ENCODE results near the gene ANTKMT. TPM values are rescaled to one million over a fixed set of nuclear protein-coding genes. Genes with fewer than 3 reads are reported as not detected.
"Not testable (repeated sequence)": the region's sequence is repeated elsewhere in the genome, so short reads cannot be mapped to it uniquely, and the experiment has no call there.

Gene ANTKMT
- total RNA-seq, 2 donors from 2014 or later, result 10.3 to 11.8 TPM

DNA sequence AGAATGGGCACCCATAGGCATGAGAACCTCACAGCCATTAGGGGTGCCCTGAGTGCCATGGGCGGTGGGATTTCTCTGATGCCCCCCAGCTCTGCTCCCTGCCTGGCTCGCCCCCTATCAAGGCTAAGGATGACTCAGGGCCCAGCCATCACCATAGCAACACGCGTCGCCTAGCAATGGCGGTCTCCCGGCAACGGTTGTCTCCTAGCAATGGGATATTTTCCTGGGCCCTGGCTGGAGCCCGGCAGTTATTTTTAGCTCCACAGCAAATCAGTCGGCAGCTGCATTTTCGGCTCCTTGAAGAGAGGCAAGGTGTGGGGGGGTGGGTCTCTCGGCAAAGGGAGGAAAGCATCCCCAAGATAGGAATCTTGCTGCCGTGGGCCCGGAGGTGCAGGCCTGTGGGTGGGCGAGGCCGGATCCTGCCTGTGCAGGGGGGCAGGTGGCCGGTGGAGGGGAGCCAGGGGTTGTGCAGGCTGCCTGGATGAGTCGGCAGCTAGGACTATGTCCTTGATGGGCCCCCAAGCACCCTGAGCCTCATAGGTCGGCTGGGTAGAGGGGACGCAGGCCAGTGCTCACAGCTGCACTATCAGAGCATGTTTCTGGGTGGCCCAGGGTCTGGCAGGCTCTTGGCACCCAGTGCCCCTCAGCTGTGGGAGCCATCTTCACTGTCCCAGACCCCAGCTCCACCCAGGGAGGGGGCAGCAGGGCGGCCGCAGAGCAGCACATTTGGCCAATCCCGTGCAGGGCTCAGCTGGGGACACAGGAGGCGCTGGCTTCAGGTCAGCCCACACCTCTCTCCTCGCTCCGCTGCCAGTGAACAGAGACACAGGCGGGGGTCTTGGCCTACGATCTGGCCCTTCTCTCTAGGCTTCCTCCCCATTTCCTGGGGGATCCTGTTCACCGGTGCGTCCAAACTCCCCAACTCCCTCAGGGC is 11.1 kb upstream of the ANTKMT start:
- Mint-ChIP-seq H3K4me1 (peaks cover 10% of the 10 kb centered on the region), H3K36me3 (ENCODE audit: low read depth) (peaks cover 2% of the 10 kb centered on the region), H3K27me3 (peaks cover 30% of the 10 kb centered on the region), H3K27ac (no peak overlapping the region), H3K4me3 (no peak overlapping the region)
- ATAC-seq (no peak), DNase-seq (no peak)
- no peaks in the 10 kb centered on the region for H3K9me3 ChIP-seq (ENCODE audit: control insufficient read depth, low read length, poor library complexity, severe bottlenecking)

- Mint-ChIP-seq H3K4me3 (no peak overlapping the region), H3K27ac (no peak overlapping the region), H3K27me3 (peaks cover 30% of the 10 kb centered on the region), H3K36me3 (ENCODE audit: low read depth) (peaks cover 2% of the 10 kb centered on the region), H3K4me1 (peaks cover 10% of the 10 kb centered on the region)
- no peak for ATAC-seq
- no peaks in the 10 kb centered on the region for H3K9me3 ChIP-seq (ENCODE audit: control insufficient read depth, low read length, poor library complexity, severe bottlenecking)
- DNase-seq, result no peak
Measured at GRCh38 chr16:710500-711075, 10.4 kb upstream of the ANTKMT start.

DNA sequence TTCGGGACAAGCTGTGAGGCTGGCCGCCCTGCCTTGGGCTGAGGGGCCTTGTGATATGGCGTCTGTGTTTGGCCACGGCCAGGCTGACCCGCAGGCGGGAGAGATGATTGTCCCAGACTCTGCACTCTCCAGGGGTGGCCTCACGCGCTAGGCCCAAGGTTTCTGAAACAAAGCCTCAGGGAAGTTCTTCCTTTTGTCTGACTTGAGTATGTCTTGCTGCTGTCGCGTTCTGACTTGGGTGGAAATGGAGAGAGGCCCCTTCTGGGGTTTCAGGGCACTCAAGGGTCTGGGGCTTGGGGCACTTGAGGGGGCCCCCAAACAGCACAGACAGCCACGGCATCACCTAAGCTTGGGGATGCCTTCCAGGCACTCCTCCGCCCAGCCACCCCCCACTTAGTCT is 9.9 kb upstream of the ANTKMT start:
- no peak overlapping the region for H3K4me3 Mint-ChIP-seq
- peaks cover 31% of the 10 kb centered on the region for H3K27me3 Mint-ChIP-seq
- H3K4me1 Mint-ChIP-seq, result peaks cover 12% of the 10 kb centered on the region
- peaks cover 2% of the 10 kb centered on the region for H3K36me3 Mint-ChIP-seq (ENCODE audit: low read depth)
- no peak overlapping the region for H3K27ac Mint-ChIP-seq
- no peaks in the 10 kb centered on the region for H3K9me3 ChIP-seq (ENCODE audit: control insufficient read depth, low read length, poor library complexity, severe bottlenecking)
- ATAC-seq, result no peak
- no peak for DNase-seq

DNA sequence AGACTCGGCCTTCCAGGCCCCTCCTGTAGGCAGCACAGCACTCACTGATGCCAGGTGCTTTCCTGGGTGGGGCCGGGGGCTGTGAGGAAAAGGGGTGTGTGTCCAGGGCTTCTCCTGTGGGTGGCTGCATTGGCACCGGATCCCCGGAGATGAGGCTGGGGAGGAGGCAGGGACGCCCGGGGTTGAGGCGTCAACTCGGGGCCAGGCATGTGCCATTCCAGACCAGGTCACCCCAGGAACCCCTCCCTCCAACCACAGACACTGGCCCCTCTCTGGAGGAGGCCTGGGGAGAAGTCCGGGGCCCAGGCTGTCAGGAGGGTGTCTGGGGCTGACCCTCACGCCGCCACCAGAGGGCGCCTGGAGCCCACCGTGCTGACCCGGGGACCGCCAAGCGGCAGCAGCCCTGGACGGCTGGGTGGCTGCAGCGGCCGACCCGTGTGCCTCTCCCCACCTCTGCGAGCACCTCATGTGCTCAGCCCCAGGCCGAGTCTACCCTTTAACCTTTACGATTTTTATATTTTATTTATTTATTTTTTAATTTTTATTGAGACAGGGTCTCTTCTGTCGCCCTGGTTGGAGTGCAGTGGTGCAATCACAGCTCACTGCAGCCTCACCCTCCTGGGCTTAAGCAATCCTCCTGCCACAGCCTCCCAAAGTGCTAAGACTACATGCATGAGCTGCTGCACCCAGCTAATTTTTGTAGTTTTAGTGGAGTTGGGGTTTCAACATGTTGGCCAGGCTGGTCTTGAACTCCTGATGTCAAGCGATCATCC is 9.2 kb upstream of the ANTKMT start:
- ATAC-seq, result peak; percentile 63
- Mint-ChIP-seq H3K4me3 (no peak overlapping the region), H3K36me3 (ENCODE audit: low read depth) (peaks cover 2% of the 10 kb centered on the region), H3K4me1 (peaks cover 13% of the 10 kb centered on the region), H3K27ac (no peak overlapping the region), H3K27me3 (peaks cover 31% of the 10 kb centered on the region)
- H3K9me3 ChIP-seq (ENCODE audit: control insufficient read depth, low read length, poor library complexity, severe bottlenecking), result no peaks in the 10 kb centered on the region
- DNase-seq, result peak; percentile 67 to 78 (median 78)

GRCh38 chr16:712740-713250 is 8.2 kb upstream of the ANTKMT start:
- H3K36me3 Mint-ChIP-seq (ENCODE audit: low read depth), result not testable (repeated sequence)

GRCh38 chr16:714079-714478 is 6.9 kb upstream of the ANTKMT start:
- H3K4me3 Mint-ChIP-seq, result no peak overlapping the region
- no peak overlapping the region for H3K27ac Mint-ChIP-seq
- peaks cover 12% of the 10 kb centered on the region for H3K27me3 Mint-ChIP-seq
- H3K36me3 Mint-ChIP-seq (ENCODE audit: low read depth), result no peaks in the 10 kb centered on the region
- peaks cover 12% of the 10 kb centered on the region for H3K4me1 Mint-ChIP-seq
- no peaks in the 10 kb centered on the region for H3K9me3 ChIP-seq (ENCODE audit: control insufficient read depth, low read length, poor library complexity, severe bottlenecking)
- no peak for ATAC-seq
- DNase-seq, result no peak

More at GRCh38 chr16:712740-713250, 8.2 kb upstream of the ANTKMT start:
- Mint-ChIP-seq H3K27me3 (peaks cover 22% of the 10 kb centered on the region), H3K4me1 (peaks cover 13% of the 10 kb centered on the region)
- not testable (repeated sequence) for H3K4me3 Mint-ChIP-seq; ATAC-seq; H3K9me3 ChIP-seq (ENCODE audit: control insufficient read depth, low read length, poor library complexity, severe bottlenecking); H3K27ac Mint-ChIP-seq; DNase-seq

DNA sequence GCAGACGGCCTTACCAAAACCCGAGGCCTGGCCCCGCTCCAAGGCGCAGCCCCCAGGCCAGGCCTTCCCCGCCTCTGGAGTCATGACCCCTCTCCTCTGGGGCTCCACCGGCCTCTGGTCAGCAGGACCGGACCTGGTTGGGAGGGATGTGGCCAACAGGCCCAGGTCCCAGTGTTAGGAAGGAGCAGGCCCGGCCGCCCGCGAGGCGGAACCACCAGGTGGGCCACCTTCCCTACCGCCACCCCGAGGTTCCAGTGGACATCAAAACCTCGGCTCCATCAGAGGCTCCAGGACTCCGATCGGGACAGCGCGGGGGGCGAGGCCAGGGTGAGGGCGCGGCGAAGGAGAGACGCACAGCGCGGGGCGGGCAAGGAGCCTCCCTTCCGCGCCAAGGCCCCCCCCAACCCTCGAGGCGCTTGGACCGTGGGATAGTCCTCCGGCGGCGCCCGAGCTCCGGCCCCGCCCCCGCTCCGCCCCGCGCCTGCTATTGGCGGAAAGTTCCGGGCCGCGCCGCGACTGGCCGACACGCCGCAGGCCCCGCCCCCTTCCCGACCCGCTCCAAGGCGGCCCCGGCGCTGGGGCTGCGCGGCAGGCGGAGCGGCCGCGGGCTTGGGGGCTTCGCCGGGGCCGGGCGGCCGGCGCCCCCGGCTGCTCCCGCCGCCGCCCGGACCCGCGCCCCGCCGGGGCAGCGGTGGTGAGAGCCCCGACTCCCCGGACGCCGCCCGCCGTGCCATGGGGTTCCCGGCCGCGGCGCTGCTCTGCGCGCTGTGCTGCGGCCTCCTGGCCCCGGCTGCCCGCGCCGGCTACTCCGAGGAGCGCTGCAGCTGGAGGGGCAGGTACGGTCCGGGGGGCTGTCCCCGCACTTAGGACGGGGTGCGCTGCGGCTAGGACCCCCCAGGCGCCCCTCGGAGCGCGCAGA is 6.1 kb upstream of the ANTKMT start, which contains the start of gene METRN:
Gene METRN (plus strand): TSS at position 561 of the 919 bp plus-strand sequence. CDS start 172 bp downstream, at position 733.
- DNase-seq (peak; percentile 83 to 91 (median 85)), ATAC-seq (peak; percentile 93)
- no peaks in the 10 kb centered on the region for H3K9me3 ChIP-seq (ENCODE audit: control insufficient read depth, low read length, poor library complexity, severe bottlenecking)
- peak within 1 kb of the TSS; percentile 50 for H3K4me3 Mint-ChIP-seq
- H3K27me3 Mint-ChIP-seq, result peaks cover 11% of the 10 kb centered on the region
- no peaks in the 10 kb centered on the region for H3K36me3 Mint-ChIP-seq (ENCODE audit: low read depth)
- peaks cover 16% of the 10 kb centered on the region for H3K4me1 Mint-ChIP-seq
- H3K27ac Mint-ChIP-seq, result no peak within 1 kb of the TSS

DNA sequence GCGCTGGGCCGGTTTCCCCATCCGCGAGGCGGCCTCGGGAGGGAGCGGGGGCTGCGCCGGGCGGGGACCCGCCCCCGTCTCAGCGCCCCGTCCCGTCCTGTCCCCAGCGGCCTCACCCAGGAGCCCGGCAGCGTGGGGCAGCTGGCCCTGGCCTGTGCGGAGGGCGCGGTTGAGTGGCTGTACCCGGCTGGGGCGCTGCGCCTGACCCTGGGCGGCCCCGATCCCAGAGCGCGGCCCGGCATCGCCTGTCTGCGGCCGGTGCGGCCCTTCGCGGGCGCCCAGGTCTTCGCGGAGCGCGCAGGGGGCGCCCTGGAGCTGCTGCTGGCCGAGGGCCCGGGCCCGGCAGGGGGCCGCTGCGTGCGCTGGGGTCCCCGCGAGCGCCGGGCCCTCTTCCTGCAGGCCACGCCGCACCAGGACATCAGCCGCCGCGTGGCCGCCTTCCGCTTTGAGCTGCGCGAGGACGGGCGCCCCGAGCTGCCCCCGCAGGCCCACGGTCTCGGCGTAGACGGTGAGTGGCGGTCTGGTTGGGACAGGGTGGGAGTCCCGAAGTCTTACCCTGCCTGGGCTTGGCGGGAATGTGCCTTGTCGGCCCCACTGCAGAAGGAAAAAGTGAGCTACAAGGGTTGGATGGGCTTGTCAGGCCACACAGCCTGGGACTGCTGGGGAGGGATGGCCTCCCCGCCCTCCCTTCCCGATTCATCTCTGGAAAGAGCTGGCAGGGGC is 5.3 kb upstream of the ANTKMT start:
- H3K4me3 Mint-ChIP-seq, result peak overlapping the region; percentile 50
- no peaks in the 10 kb centered on the region for H3K36me3 Mint-ChIP-seq (ENCODE audit: low read depth)
- DNase-seq (no peak), ATAC-seq (peak; percentile 9)
- H3K27ac Mint-ChIP-seq, result no peak overlapping the region
- H3K27me3 Mint-ChIP-seq, result peaks cover 6% of the 10 kb centered on the region
- H3K4me1 Mint-ChIP-seq, result peaks cover 19% of the 10 kb centered on the region
- no peaks in the 10 kb centered on the region for H3K9me3 ChIP-seq (ENCODE audit: control insufficient read depth, low read length, poor library complexity, severe bottlenecking)

DNA sequence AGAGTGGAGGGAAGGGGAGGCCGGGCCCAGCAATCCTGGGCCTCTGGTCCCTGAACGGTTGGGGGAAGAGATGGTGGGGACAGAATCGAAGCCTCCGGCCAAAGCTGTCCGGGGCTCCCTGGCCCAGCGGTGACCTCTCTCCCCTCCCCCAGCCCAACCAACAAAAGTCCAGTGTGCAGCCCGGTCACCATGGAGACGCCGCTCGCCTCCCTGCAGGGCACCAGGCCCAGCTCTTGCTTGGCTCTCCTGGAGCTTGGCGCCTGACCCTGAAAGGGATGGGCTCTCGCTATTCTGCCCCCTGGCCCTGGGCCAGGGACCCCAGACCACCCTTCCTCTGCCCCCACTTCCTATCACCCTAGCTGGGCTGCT is 4.8 kb upstream of the ANTKMT start:
- H3K9me3 ChIP-seq (ENCODE audit: control insufficient read depth, low read length, poor library complexity, severe bottlenecking), result no peaks in the 10 kb centered on the region
- no peak for DNase-seq
- Mint-ChIP-seq H3K36me3 (ENCODE audit: low read depth) (no peaks in the 10 kb centered on the region), H3K27ac (no peak overlapping the region), H3K4me1 (peaks cover 19% of the 10 kb centered on the region), H3K4me3 (peak overlapping the region; percentile 50), H3K27me3 (peaks cover 6% of the 10 kb centered on the region)
- ATAC-seq, result no peak

DNA sequence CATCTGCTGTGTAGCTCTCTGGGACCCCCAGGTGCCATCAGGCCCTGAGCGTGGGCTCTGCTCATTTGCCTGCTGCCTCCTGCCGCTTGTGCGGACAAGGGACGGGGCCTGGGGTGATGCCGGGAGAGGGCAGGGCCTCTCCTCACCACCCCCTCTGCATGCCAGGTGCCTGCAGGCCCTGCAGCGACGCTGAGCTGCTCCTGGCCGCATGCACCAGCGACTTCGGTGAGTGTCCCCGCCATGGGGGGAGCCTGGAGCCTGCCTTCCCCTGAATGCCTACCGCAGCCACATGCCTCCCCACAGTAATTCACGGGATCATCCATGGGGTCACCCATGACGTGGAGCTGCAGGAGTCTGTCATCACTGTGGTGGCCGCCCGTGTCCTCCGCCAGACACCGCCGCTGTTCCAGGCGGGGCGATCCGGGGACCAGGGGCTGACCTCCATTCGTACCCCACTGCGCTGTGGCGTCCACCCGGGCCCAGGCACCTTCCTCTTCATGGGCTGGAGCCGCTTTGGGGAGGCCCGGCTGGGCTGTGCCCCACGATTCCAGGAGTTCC is 4.1 kb upstream of the ANTKMT start:
- Mint-ChIP-seq H3K4me3 (peak overlapping the region; percentile 3), H3K27ac (no peak overlapping the region), H3K27me3 (peaks cover 6% of the 10 kb centered on the region), H3K36me3 (ENCODE audit: low read depth) (no peaks in the 10 kb centered on the region), H3K4me1 (peaks cover 19% of the 10 kb centered on the region)
- no peak for ATAC-seq
- H3K9me3 ChIP-seq (ENCODE audit: control insufficient read depth, low read length, poor library complexity, severe bottlenecking), result no peaks in the 10 kb centered on the region
- no peak for DNase-seq

DNA sequence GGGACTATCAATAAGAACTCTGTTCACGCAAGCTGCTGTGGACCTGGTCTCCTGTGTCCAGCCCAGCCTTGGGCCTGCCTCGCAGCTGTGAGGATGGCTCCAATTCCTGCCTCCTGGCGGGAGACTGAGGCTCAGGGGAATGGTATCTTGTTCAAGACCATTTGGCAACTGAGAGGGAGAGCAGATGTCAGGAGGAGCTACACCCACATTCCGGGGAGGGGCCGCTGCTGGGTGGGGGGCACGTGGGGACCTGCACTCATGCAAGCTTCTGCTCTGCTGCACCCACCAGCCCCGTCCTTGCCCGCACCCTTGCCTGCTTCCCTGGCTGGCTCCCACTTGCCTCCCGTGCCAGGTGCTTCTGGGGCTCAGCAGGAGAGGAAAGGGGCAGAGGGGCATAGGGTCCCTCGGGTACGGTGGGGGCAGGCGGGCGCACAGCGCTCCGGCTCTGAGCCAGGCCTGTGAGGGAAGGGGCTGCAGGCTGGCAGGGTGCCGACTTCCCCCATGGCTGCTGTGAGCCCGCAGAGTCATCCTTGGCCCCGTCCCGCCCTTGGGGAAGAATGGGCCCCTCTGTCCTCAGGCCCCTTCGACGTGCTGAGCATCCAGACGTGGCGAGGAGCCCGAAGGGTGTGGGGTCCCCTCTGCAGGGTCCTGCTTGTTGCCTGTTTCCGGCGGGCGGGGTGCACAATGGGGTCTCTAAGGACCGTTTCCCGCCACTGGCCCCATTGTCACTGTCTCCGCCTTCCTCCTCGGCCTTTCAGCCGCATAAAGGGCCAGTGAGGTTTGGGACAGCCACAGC is 3.3 kb upstream of the ANTKMT start:
- H3K4me3 Mint-ChIP-seq, result no peak overlapping the region
- H3K27ac Mint-ChIP-seq, result no peak overlapping the region
- H3K9me3 ChIP-seq (ENCODE audit: control insufficient read depth, low read length, poor library complexity, severe bottlenecking), result no peaks in the 10 kb centered on the region
- no peak for ATAC-seq
- H3K4me1 Mint-ChIP-seq, result peaks cover 17% of the 10 kb centered on the region
- no peaks in the 10 kb centered on the region for H3K36me3 Mint-ChIP-seq (ENCODE audit: low read depth)
- peaks cover 6% of the 10 kb centered on the region for H3K27me3 Mint-ChIP-seq
- no peak for DNase-seq
